Activated CD4-positive, alpha-beta T cell treated with anti-CD3 and anti-CD28 coated beads, Interleukin-2, Interleukin-4, amounts not matched to agents 100 ng/mL and 50 ng/mL, durations not matched to agents 16 hours and 8 hours (primary cell): ENCODE data around the gene PTCH1.

Source experiments
- DNase-seq: peaks from one replicate; pipeline ENCODE4 v3.0.0-alpha.2; 2020; ENCODE audit warnings: low spot score

Gene PTCH1

DNA sequence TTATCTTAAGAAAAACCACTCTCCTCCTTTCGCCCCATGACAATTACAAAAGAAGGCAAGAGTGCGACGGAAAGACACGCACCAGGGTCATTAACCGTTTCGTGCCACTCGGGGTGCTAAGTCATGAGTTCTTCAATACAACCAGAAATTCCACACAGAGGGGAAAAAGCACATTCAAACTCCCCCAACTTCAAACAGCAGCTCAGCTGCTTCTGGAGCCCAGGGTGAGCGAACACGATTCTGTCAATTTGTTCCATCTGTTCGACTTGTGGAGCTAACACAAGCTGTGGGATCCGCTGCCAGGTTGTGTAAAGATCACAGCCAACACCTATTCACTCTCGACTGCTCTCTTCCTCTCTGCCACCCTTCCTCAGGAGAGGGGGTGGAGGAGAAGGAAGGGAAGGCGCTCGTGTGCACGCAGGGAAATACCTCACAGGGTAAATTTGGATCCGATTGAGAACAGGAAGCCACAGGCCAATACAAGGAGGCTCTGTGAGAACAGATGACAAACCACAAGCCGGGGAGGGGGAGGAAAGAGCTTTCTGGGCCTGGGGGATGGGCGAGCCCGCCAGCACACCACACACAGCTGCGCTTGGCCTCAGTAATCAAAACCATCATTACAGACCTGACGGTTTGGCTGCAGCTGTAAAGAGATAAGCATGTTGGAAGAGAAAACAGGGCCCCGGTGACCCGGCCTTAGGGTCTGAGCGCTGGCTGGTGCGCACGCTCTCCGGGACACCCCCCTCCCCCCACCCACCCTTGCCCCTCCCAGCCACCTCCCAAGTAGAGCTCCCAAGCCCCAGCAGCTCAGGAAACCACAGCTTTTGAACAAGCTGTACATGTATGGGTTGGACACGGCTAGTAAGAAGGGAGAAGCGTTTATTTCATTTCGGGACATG is 54.3 kb downstream of the PTCH1 start:
- DNase-seq: peak; percentile 86

DNA sequence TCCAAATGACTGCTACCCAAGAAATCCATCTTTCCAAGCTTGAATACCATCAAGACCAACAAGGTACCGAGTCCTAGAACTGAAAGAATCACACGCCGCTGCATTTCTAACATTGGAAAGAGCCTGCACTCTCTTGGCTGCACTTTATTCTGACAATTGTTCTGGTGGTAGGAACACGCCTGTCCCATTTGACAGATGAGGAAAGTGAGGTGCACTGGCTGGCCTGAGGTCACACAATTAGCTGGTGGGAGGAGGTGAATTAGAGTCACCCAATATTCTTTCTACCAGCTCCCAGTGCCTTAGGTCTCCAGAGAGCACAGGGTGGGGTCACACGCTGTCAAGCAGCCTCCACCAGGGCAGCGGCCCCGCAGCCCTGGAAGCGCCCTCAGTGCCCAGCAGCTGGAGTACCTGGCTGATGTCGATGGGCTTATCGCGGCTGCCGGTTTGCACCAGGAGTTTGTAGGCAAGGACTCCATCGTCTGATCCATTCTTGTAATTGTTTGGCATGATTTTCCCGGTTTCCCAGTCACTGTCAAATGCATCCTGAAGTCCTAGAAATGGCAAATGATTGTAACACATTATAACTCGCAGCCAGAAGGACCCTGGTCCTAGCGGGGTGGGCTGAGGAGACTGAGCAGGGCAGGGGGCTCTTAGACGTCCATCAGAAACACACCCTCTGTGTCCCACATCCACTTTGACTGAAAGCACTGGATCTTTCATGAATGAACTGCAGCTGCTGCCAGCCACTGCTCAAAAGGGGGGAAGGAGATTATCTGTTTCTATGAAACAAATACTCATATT is 55.1 kb downstream of the PTCH1 start:
- no peak for DNase-seq

DNA sequence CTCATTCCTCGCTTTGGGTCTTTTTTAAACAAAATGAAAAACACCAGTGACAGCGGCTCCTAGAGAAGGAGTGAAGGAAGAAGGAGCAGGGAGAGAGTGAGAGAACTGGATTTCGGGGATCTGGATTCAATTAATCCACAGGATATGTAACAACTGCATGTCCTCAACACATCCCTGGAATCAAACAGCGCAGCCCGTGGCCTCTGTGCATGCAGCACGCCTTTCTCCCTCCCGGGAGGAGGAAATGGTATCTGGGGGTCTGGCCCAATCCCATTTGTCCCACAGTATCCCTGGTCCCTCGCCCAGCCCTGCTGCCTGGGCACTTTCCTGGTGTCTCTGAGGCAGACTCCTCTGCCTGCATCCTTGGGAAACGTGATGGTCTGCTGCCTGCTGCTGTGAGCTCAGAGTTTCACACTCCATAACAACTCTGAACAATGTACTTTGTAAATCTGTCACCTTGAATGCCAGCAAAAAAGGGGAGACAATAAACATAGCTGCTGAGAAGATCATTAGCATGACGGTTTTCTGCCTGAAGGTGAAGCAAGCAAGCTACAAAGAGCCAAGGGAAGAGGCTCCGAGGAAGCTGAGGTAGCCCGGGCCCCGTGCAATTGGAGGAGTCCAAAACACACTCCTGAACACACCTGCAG is 56.1 kb downstream of the PTCH1 start:
- DNase-seq: no peak

DNA sequence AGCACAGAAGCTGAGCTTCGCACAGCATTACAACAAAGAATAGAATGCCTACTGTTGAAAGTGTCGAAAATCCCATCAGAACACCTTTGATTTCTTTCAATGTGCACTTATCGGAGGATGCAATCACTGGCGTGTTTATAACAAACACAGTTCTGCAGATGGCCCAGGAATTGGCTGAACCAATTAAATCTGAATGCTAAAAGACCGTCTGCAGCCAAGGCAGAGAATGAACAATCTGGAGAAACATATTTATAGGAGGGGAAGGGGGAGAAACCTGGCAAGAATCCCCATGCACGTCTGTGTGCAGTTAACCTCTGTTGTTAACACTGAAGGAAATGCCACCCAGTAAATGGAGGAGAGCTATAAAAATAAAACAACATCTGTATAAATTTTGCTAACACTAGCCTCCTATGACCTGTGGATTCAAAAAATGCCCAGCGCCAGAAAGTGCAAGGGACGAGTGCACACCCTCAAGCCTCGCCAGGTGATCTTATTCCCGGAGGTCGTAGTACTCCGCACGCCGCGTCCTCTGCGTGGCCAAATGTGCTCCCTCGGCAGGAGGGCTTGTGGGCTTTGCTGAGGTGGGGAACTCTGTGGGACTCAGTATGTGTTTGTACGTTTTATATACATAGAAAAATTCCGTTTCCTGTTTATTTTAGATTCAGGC is 56.8 kb downstream of the PTCH1 start:
- DNase-seq: no peak

GRCh38 chr9:95459178-95459577 is 57.6 kb downstream of the PTCH1 start:
- no peak for DNase-seq

GRCh38 chr9:95458666-95459065 is 58.1 kb downstream of the PTCH1 start:
- DNase-seq: no peak

DNA sequence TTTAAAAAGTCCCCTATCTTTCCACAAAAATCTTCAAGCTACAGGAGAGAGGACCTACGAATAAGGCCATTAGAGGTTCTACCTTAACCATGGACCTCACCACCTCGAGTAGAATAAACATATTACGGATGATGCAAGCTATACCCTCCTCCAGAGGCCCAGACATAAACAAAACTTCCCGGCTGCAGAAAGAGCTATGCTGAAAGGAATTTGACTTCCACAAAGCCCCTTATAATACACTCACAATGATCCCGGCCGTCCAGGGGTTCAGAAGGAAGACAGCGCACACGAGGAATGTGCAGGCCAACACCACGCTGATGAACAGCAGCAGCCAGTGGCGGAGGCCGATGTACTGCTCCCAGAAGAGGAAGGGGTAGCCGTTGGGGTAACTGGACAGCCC is 59.0 kb downstream of the PTCH1 start:
- no peak for DNase-seq

DNA sequence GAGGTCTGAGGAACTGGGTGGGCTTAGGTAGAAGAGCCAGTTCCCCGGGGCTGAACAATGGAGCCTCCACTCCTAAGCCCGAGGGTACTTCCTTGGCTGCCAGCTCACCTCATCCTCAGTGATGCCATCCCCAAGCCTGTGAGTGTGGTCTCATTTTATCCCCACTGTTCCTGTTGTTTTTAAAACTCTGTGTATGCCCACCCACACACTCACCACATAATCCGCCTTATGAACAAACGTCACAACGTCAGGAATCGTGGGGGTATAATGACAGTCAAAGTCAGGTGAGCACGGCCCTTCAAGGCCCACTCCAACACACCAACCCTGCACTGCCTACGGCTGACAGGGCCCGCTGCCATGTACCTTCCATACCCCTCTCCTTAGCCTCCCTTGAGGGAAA is 61.1 kb downstream of the PTCH1 start:
- no peak for DNase-seq

GRCh38 chr9:95452176-95452575 is 64.6 kb downstream of the PTCH1 start:
- no peak for DNase-seq

DNA sequence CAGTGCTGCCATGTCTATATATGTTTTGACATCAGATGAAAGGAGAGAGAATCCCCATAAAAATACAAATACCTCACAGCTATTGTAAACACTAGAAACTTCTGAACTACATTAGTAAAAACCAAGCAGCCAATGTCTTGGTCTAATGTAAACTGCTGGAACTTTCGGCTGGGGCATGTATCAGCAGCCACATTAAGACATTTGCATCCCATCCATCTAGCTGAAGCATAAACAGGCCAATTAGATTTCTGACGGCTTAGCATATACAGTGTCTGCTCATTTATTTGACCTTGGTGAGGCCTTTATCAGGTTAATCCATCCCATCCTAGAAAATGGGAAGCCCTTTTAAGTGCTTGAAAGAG is 65.7 kb downstream of the PTCH1 start:
- no peak for DNase-seq

- DNase-seq: no peak
Measured at GRCh38 chr9:95450171-95451064, 66.4 kb downstream of the PTCH1 start.

DNA sequence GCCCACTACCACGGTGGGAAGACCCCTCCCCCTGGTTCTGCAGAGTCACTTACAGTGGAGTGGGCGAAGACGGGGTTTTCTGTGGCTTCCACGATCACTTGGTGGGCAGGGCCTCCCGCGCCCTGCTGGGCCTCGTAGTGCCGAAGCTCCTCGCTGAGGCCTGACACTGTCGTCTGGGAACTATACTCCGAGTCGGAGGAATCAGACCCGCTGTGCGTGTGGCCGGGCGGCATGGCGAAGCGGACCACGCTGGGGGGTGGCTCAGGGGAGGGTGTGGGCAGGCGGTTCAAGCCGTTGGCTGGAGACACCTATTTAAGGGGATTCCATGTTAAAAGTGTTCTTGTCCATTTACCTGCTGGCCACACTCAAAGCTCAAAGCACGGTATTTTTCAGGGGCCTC is 67.8 kb downstream of the PTCH1 start:
- no peak for DNase-seq

- DNase-seq: no peak
Measured at GRCh38 chr9:95447660-95448420, 68.9 kb downstream of the PTCH1 start.

GRCh38 chr9:95446984-95447383 is 69.8 kb downstream of the PTCH1 start:
- no peak for DNase-seq

GRCh38 chr9:95446259-95446658 is 70.5 kb downstream of the PTCH1 start:
- DNase-seq: no peak

DNA sequence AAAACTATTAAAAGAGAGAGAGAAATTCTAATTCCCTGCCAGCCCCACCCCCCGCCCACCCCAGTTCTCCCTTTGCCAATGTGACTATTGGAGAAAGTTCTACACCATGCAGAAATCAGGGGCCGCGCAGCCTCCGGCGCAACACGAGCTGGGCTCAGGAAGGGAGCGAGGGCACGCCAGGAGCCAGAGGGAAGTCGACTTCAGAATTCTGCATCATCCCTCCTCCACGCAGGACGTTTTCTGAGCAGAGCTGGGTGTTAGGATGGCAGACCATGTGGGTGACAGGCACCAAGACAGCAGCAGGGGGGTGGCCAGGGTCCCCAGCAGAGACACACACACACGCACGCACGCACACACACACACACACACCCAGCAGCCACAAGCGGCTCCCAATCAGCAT is 72.6 kb downstream of the PTCH1 start:
- DNase-seq: no peak

GRCh38 chr9:95443301-95443700 is 73.5 kb downstream of the PTCH1 start:
- no peak for DNase-seq

DNA sequence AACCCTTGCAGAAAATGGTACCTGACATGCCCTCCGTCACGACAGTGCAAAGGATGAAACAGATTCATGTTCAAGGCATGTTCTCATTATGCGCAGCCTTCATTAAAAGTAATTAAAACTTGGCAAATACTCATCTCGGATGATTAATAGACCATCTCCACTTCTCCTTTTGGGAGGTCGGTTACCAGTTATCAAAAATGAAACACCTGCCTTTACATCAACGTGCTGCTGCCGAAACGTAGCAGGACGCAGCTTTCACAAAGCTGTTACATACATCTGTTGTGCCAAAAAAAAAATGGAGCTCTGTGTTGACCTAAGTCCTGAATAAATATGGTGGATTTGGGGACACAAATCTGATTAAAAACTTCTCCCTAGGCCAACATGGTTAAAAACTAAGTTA is 75.7 kb downstream of the PTCH1 start:
- DNase-seq: no peak

DNA sequence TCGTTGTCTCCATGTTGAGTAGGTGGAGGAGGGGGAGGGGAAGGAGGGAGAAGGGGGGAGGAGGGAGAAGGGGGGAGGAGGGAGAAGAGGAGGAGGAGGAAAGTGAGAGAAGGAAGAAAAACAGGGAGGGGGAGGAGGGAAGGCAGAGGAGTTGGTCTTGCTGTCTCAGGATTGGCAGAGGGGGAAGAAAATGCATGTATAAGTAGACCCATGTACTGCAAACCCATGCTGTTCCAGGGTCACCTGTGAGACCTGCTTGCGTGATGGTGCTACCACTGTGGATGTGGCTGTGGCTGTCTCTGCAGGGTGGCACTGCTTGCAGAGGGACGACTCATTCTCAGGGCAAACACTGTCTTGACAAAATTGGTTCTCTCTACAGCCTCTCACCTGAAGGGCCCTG is 76.3 kb downstream of the PTCH1 start:
- no peak for DNase-seq

- no peak for DNase-seq
Measured at GRCh38 chr9:95438561-95439357, 78.0 kb downstream of the PTCH1 start.
